A549 (cell line): ENCODE data around the gene ZFAND4.
"Not testable (repeated sequence)": the region's sequence is repeated elsewhere in the genome, so short reads cannot be mapped to it uniquely, and the experiment has no call there.

Experiments used
- JUNB ChIP-seq: fragments of >200 bp; sonication (Bioruptor Twin); formaldehyde crosslinking; IDR thresholded peaks from 2 replicates; pipeline ENCODE4 v1.6.1; 2016
- KDM1A ChIP-seq: fragments of 200-600 bp; sonication (generic); IDR thresholded peaks from 2 replicates; pipeline ENCODE4 v1.6.1; 2016; ENCODE audit warnings: low read depth, mild to moderate bottlenecking
- PBX3 ChIP-seq: IDR thresholded peaks from 2 replicates; pipeline ENCODE4 v1.6.1; 2012
- POLR2A ChIP-seq: IDR thresholded peaks from 2 replicates; pipeline ENCODE4 v1.6.1; 2012; ENCODE audit warnings: mild to moderate bottlenecking, low read length
- SMC3 ChIP-seq: fragments of >200 bp; sonication (Bioruptor Twin); formaldehyde crosslinking; IDR thresholded peaks from 3 replicates; pipeline ENCODE4 v1.6.1; 2018; ENCODE audit warnings: inconsistent platforms
- ZNF302 ChIP-seq: fragments of 250-450 bp; sonication (Bioruptor Pico); IDR thresholded peaks from 2 replicates; pipeline ENCODE4 v1.9.0; 2021; ENCODE audit warnings: inconsistent platforms, mild to moderate bottlenecking, moderate library complexity
- TF ChIP-seq, protein P1 (sequence below): IDR thresholded peaks from 2 replicates; pipeline ENCODE4 v1.6.1; 2012

GRCh38 chr10:45721503-45721902, 48.9 kb upstream of the ZFAND4 start:
- TF ChIP-seq JUNB; PBX3; KDM1A; SMC3; POLR2A; ZNF302 (CRISPR knock-in tag): not testable (repeated sequence)
- TF ChIP-seq, protein P1, sequence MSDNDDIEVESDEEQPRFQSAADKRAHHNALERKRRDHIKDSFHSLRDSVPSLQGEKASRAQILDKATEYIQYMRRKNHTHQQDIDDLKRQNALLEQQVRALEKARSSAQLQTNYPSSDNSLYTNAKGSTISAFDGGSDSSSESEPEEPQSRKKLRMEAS, result not testable (repeated sequence)
